ENCODE measurements around the gene PIK3CB.

PIK3CB gene

DNA sequence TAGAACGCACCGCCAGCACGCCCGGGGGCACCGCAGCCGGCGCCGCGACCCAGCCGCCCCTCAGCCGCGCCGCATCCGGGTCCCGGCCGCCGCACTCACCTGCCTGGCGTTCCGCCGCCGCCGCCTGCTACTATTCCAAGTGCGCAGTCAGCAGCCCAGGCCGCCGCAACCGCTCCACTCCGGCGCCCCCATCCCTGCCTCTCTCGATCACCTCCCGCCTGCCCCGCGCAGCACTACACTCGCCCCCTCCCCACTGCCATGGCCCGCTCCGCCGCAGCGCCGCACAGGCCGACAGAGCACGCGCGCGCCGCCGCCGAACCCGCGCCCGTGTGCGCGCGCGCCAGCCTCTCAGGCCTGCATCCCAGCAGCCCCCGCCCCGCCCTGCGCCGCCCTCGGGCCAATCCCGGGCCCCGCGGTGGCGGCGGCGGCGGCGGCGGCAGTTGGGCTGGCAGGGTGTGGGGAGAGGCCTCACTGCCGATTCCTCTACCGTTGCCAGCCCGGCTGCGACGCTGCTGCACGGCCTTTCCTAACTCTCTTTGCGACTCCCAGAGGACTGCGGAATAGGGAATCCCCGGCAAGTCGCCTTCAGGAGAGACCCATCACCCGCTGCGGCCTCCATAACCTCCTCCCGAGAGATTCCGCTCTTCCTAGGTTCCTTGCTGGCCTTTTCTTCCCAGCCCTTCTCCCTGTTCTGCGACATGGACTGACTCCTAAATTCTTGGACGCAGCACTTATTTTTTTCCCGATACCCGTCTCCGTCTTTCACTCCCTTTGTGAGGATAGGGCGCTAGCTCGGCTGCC is at the start of gene PIK3CB:
Gene PIK3CB (minus strand): TSS at position 333 of the 801 bp plus-strand sequence. CDS start 75,585 bp downstream, outside the sequence.
- DNase-seq (ENCODE audit: low read depth, low spot score) = no peak
- peak within 1 kb of the TSS; percentile 73 for H3K27ac ChIP-seq

GRCh38 chr3:138881233-138881632 is 46.5 kb upstream of the PIK3CB start:
- H3K27ac ChIP-seq = no peak overlapping the region
- no peak for DNase-seq (ENCODE audit: low read depth, low spot score)

DNA sequence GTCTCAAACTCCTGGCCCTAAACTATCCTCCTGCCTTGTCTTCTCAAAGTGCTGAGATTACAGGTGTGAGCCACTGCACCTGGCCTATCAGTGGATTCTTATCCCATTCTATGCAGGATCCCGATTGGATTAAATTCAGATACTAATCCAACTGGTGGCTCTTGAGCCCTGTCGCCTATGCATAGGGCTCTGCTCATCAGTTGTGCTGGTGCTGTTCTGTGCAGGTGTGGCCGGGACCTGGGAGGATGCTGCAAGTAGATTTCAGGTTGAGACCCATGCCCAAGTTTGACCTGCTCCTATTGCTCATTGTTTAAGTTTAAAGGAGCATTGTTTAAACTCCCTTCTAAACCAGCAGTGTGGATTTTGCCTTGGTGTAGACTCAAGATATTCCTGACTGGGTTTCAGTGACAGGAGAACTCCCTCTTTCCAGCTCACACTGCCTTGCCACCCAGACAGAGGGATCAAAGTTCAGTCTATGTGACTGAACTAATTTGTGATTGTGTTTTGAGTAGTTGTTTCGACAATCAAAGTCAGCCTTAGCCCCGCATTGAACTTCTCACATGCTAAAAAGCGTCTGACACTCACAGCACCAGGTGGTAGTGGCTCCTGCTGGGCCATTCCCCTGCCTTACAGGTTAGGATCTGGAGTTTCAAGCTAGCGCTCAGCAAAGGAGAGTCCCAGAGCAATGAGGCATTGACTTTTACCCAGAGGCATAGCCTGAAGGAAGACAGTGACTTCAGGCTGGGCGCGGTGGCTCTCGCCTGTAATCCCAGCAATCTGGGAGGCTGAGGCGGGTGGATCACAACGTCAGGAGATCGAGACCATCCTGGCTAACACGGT is 45.0 kb upstream of the PIK3CB start:
- DNase-seq (ENCODE audit: low read depth, low spot score) = no peak
- no peak overlapping the region for H3K27ac ChIP-seq

DNA sequence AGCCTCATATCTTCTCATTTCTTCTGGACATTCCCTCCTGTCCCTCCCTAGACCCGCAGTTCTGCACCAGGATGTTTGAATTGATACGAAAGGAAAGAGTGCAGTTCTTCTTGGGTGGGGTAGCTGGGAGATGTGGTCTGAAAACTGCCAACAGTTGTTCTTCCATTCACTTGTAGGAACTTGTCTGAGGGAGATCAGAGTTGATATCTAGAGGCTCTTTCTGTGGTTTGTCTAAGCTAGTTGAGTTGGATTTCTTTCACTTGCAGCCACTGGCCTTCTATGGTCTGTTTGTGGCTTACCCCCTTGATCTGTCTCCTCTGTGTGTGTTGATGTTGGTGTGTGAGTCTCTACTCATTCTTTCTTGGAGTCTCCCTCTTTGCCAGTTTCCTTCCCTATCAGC is 42.5 kb upstream of the PIK3CB start:
- peak overlapping the region; percentile 25 for H3K27ac ChIP-seq

GRCh38 chr3:138875754-138876664 is 41.3 kb upstream of the PIK3CB start:
- H3K27ac ChIP-seq = no peak overlapping the region

More for the DNA sequence above, 42.5 kb upstream of the PIK3CB start:
- DNase-seq (ENCODE audit: low read depth, low spot score) = peak; percentile 66

GRCh38 chr3:138875096-138875753 is 40.5 kb upstream of the PIK3CB start:
- no peak for DNase-seq (ENCODE audit: low read depth, low spot score)
- H3K27ac ChIP-seq = no peak overlapping the region

More at GRCh38 chr3:138875754-138876664, 41.3 kb upstream of the PIK3CB start:
- no peak for DNase-seq (ENCODE audit: low read depth, low spot score)

DNA sequence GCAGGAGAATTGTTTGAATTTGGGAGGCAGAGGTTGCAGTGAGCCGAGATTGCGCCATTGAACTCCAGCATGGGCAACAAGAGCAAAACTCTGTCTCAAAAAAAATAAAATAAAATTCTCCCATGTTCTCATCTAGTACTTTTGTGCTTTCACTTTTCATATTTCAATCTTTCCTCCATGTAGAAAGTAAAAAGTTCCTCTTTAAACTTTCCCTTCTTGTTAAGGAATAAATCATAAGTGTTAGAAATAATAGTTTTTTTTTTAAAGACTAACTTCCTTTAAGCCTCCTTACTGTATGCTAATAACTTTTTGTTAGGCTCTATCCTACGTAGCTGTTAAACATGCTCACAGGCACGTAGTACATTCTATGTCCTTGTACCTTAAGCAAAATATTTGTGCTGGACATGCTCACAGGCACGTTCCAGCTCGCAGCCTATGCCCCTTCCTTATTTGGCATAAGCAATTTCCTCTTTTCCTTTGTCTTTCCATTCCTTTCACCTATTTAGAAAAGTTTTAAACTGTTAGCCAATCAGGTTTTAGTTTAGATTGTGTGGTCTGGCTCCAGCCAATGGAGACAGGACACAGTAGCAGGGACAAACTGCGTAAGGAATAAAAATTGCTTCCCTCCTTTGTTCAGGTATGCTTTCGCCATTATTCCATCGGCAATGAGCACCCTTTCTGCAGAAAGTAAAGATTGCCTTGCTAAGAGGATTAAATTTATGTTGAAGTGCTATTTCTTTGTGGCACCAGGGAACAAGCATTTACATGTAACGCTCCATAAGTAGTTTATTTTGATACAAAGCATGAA is 38.9 kb upstream of the PIK3CB start:
- H3K27ac ChIP-seq = no peak overlapping the region
- no peak for DNase-seq (ENCODE audit: low read depth, low spot score)

- no peak for DNase-seq (ENCODE audit: low read depth, low spot score)
- H3K27ac ChIP-seq = no peak overlapping the region
These were observed 37.9 kb upstream of the PIK3CB start for GRCh38 chr3:138872632-138873031.

DNA sequence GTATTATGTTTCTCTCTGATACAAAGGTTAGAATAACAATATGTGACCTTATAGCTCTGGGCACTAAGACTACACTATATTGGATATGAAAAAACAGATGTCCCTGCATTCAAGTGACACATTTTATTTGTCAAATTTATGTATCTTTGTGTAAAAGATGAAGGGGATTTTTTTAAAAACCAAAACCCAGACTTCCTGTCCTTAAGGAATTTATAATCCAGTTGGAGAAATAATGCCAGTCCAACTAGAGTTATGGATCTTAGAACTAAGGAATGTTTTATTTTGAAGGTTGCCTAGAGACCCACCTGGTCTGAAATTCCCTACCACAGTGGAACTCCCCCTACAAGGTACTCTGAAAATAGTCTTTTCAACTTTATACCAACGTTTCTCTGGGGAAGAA is 33.3 kb upstream of the PIK3CB start:
- no peak for DNase-seq (ENCODE audit: low read depth, low spot score)
- no peak overlapping the region for H3K27ac ChIP-seq

GRCh38 chr3:138863776-138864113 is 29.0 kb upstream of the PIK3CB start:
- no peak for DNase-seq (ENCODE audit: low read depth, low spot score)
- H3K27ac ChIP-seq = peak overlapping the region; percentile 98

DNA sequence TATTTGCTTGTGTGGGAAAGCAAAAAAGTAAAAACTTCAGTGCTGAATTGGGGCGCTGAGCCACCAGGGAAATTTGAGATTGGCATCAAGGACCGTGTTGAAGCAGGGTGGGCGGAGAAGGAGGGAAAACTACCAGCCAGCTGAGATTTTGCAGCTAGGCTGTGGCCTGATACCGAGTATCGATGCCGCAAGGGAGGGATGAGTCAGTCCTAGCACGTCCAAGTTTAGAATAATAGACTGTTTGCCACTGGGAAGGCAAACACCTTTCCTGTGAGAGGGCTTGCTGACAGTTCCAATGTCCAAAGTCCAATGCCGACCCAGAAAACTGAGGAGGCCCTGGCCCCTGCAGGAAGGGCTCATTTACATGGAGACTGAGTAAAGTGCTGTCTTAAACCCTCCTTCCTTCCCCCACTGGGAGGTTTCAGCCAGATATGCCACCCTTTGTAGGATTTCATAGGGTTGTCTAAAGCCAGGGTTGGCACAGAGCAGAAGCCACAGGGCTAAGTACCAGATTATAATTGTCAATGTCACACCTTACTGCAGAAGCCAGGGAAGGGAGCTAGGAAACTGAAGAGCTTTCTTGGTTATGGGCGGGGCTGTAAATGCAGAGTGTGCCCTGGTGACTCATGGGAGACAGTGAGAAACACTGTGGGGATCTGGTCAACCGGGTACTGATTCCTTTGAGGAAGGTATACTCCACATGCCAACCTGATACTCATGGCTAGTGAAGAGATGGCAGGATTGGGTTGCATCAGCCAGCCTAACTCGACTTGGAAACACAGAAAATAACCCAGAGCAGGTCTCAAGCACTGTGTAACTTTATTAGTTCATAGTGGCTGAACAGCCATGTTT is 28.4 kb upstream of the PIK3CB start:
- peak overlapping the region; percentile 98 for H3K27ac ChIP-seq
- peak; percentile 96 for DNase-seq (ENCODE audit: low read depth, low spot score)

DNA sequence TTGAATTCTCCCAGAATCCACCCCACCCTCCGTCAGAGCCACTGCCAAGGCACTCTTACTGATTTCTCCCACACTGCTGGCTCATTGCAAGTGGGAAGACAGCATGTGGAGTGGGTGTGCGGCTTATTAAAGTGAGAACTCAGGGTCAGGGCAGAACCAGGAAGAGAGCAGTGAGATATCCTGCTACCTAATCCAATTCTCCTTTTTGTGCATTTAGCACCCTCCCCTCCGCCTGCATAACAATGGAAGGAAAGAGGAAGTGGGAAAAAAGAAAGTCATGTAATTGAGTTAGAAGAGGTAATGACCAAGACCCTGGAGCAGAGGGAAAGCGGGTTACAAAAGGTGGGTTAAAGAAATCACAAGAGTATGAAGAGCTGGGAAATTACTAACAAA is 27.8 kb upstream of the PIK3CB start:
- peak overlapping the region; percentile 98 for H3K27ac ChIP-seq
- DNase-seq (ENCODE audit: low read depth, low spot score) = peak; percentile 48

DNA sequence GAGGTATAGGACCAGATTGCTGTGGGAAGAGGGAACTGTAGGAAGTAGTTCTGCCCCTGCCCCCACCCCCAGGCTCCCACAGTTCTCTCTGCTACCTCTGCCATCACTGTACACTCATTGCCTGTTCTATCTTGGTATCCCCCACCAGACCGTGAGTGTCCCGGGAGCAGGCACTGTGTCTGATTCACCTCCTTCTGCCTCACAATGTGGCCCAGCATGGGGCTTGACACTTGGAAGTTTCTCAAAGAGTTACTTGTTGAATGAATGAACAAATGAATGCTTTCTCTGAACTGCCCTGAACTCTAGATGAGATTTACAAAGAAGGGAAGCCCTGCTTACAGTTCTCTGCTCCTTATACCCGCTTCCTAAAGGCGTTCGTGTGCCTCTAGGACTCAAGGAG is 27.1 kb upstream of the PIK3CB start:
- H3K27ac ChIP-seq = peak overlapping the region; percentile 98

GRCh38 chr3:138856799-138857198 is 22.1 kb upstream of the PIK3CB start:
- DNase-seq (ENCODE audit: low read depth, low spot score) = no peak

More for the DNA sequence above, 27.1 kb upstream of the PIK3CB start:
- peak; percentile 72 for DNase-seq (ENCODE audit: low read depth, low spot score)

DNA sequence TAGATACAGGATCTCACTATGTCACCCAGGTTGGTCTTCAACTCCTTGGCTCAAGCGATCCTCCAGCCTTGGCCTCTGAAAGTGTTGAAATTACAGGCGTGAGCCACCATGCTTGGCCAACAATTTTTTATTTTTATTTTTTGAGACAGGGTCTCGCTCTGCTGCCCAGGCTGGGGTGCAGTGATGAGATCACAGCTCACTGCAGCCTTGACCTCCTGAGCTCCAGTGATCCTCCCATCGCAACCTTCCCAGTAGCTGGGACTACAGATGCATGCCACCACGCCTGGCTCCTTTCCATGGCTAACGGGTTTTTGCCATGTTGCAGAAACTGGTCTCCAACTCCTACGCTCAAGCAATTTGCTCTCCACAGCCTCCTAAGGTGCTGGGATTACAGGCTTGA is 20.2 kb upstream of the PIK3CB start:
- no peak for DNase-seq (ENCODE audit: low read depth, low spot score)
- H3K27ac ChIP-seq = no peak overlapping the region

More at GRCh38 chr3:138856799-138857198, 22.1 kb upstream of the PIK3CB start:
- H3K27ac ChIP-seq = no peak overlapping the region

GRCh38 chr3:138854204-138854603 is 19.5 kb upstream of the PIK3CB start:
- H3K27ac ChIP-seq = no peak overlapping the region
- no peak for DNase-seq (ENCODE audit: low read depth, low spot score)

DNA sequence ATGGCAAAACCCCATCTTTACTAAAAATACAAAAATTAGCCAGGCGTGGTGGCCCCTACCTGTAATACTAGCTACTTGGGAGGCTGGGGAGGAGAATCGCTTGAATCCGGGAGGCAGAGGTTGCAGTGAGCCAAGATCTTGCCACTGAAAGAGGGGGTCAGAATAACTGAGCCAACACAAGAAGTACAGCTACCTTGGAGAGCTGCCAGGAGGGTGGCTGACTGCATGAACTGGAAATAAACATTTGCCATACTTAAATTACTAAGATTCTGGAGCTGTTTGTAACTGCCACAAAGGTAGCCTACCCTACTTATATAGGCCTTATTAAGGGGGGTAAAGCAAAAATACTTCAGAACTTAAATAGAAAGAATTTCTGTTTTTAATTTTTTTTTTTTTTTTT is 15.4 kb upstream of the PIK3CB start:
- H3K27ac ChIP-seq = no peak overlapping the region
- no peak for DNase-seq (ENCODE audit: low read depth, low spot score)
